Measurements from ENCODE around the gene TINAGL1. TPM values are rescaled to one million over a fixed set of nuclear protein-coding genes. Genes with fewer than 3 reads are reported as not detected.

The TINAGL1 gene
- total RNA-seq, 1 donor from 2014 or later = 5.7 TPM

DNA sequence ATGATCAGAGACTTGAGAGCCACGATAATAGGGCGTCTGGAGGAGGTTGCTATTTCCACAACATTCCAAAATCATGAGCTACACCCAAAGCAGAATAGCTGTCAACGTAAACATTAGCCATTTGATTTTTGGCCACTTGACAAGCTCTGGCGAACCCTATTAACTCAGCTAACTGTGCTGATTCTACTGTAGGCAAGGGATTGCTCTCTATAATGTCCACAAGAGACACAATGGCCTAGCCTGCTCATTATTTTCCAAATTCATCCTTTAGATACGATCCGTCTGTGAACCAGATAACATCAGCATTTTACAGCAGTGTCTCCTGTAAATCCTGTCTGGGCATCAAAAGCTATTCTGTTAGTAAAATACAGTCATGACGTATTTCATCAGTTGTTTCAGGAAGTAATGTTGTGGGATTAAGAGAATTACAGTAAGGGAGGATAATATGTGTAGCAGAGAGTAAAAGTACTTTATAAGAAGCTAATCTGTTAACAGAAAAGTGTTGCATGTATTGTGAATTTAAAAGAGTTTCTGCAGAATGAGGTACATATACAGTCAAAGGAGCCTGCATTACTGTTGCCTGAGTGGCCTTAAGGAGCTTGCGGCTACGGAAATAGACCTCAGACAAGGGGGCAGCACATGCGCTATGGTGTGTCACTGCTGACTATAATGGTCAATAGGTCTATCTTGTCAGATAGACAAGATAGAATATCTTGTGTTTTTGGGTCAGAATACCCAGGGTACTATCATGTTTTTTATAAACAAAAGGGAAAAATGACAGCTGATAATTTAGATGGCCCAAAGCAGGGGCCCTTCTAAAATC, 44.9 kb upstream of the TINAGL1 start:
- peak; percentile 60 for FAIRE-seq
- peak overlapping the region; percentile 16 for H3K27ac Mint-ChIP-seq (ENCODE audit: unreplicated experiment)
- TF ChIP-seq CTCF (IDR thresholded peaks at IDR 0.05; ENCODE audit: insufficient read depth, low read depth, low read length) = no peak
- TF ChIP-seq EZH2 (IDR thresholded peaks at IDR 0.05; ENCODE audit: insufficient read depth, low read length) = no peak
- peaks cover 24% of the 10 kb centered on the region for H3K4me1 Mint-ChIP-seq (ENCODE audit: low read depth, unreplicated experiment)
- peaks cover 3% of the 10 kb centered on the region for H3K27me3 Mint-ChIP-seq (ENCODE audit: low read depth, unreplicated experiment)
- Histone ChIP-seq H3K9me3 (ENCODE audit: insufficient read depth, low read depth, low read length) (no peaks in the 10 kb centered on the region), H3K4me3 (ENCODE audit: insufficient read depth, low read depth, low read length) (no peak overlapping the region), H3K4me2 (ENCODE audit: low read length) (peak overlapping the region; percentile 67), H2AFZ (ENCODE audit: low read depth, low read length) (peak overlapping the region; percentile 12), H4K20me1 (ENCODE audit: insufficient read depth, low read length) (no peaks in the 10 kb centered on the region), H3K4me1 (ENCODE audit: insufficient read depth, low read length) (peaks cover 15% of the 10 kb centered on the region), H3K27me3 (ENCODE audit: insufficient read depth, low read length) (peaks cover 4% of the 10 kb centered on the region), H3K79me2 (ENCODE audit: insufficient read depth, low read length) (no peaks in the 10 kb centered on the region), H3K27ac (ENCODE audit: low read depth, low read length) (no peak overlapping the region), H3K9ac (ENCODE audit: low read length) (peak overlapping the region; percentile 5), H3K36me3 (ENCODE audit: insufficient read depth, low read length) (no peaks in the 10 kb centered on the region)
- no peak overlapping the region for H3K4me3 Mint-ChIP-seq (ENCODE audit: unreplicated experiment)
- peaks cover 3% of the 10 kb centered on the region for H3K9me3 Mint-ChIP-seq (ENCODE audit: unreplicated experiment)
- H3K36me3 Mint-ChIP-seq (ENCODE audit: low read depth, unreplicated experiment) = no peaks in the 10 kb centered on the region
- peak; percentile 76 for DNase-seq (ENCODE audit: low read depth)

DNA sequence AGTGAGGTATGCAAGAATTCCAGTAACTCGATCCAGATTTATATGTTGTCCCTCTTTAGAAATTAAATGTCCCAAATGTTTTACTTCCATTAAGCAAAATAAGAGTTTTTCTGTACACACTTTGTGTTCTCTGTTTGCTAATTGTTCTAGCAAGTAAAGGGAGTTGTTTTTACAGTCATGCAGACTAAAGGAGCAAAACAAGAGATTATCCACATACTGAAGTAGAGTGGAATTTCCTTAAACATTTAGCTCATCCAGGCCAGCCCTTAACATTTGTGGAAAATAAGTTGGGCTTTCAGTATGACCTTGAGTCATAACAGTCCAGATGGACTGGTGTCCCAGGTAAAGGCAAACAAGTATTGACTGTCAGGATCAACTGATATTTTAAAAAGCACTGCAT, 44.1 kb upstream of the TINAGL1 start:
- no peaks in the 10 kb centered on the region for H3K9me3 ChIP-seq (ENCODE audit: insufficient read depth, low read depth, low read length)
- Mint-ChIP-seq H3K4me3 (ENCODE audit: unreplicated experiment) (no peak overlapping the region), H3K27ac (ENCODE audit: unreplicated experiment) (peak overlapping the region; percentile 16), H3K9me3 (ENCODE audit: unreplicated experiment) (peaks cover 3% of the 10 kb centered on the region), H3K4me1 (ENCODE audit: low read depth, unreplicated experiment) (peaks cover 24% of the 10 kb centered on the region), H3K27me3 (ENCODE audit: low read depth, unreplicated experiment) (peaks cover 3% of the 10 kb centered on the region), H3K36me3 (ENCODE audit: low read depth, unreplicated experiment) (no peaks in the 10 kb centered on the region)
- FAIRE-seq (peak; percentile 39), DNase-seq (ENCODE audit: low read depth) (peak; percentile 9)
- no peaks in the 10 kb centered on the region for H3K36me3 ChIP-seq (ENCODE audit: insufficient read depth, low read length)
- TF ChIP-seq EZH2 (IDR thresholded peaks at IDR 0.05; ENCODE audit: insufficient read depth, low read length) = no peak
- no peak for TF ChIP-seq CTCF (IDR thresholded peaks at IDR 0.05; ENCODE audit: insufficient read depth, low read depth, low read length)
- H3K27me3 ChIP-seq (ENCODE audit: insufficient read depth, low read length) = peaks cover 4% of the 10 kb centered on the region
- H3K27ac ChIP-seq (ENCODE audit: low read depth, low read length) = no peak overlapping the region
- H3K4me3 ChIP-seq (ENCODE audit: insufficient read depth, low read depth, low read length) = no peak overlapping the region
- H3K4me2 ChIP-seq (ENCODE audit: low read length) = no peak overlapping the region
- H3K79me2 ChIP-seq (ENCODE audit: insufficient read depth, low read length) = no peaks in the 10 kb centered on the region
- H4K20me1 ChIP-seq (ENCODE audit: insufficient read depth, low read length) = no peaks in the 10 kb centered on the region
- H3K4me1 ChIP-seq (ENCODE audit: insufficient read depth, low read length) = peaks cover 15% of the 10 kb centered on the region
- no peak overlapping the region for H2AFZ ChIP-seq (ENCODE audit: low read depth, low read length)
- H3K9ac ChIP-seq (ENCODE audit: low read length) = no peak overlapping the region

GRCh38 chr1:31535561-31535960, 40.8 kb upstream of the TINAGL1 start:
- Histone ChIP-seq H3K4me1 (ENCODE audit: insufficient read depth, low read length) (peaks cover 13% of the 10 kb centered on the region), H3K79me2 (ENCODE audit: insufficient read depth, low read length) (no peaks in the 10 kb centered on the region), H3K27me3 (ENCODE audit: insufficient read depth, low read length) (peaks cover 8% of the 10 kb centered on the region), H2AFZ (ENCODE audit: low read depth, low read length) (no peak overlapping the region), H3K9me3 (ENCODE audit: insufficient read depth, low read depth, low read length) (no peaks in the 10 kb centered on the region), H3K36me3 (ENCODE audit: insufficient read depth, low read length) (no peaks in the 10 kb centered on the region), H3K9ac (ENCODE audit: low read length) (no peak overlapping the region), H3K27ac (ENCODE audit: low read depth, low read length) (no peak overlapping the region), H4K20me1 (ENCODE audit: insufficient read depth, low read length) (no peaks in the 10 kb centered on the region), H3K4me2 (ENCODE audit: low read length) (no peak overlapping the region), H3K4me3 (ENCODE audit: insufficient read depth, low read depth, low read length) (no peak overlapping the region)
- FAIRE-seq = no peak
- H3K27me3 Mint-ChIP-seq (ENCODE audit: low read depth, unreplicated experiment) = peaks cover 3% of the 10 kb centered on the region
- H3K36me3 Mint-ChIP-seq (ENCODE audit: low read depth, unreplicated experiment) = no peaks in the 10 kb centered on the region
- TF ChIP-seq CTCF (IDR thresholded peaks at IDR 0.05; ENCODE audit: insufficient read depth, low read depth, low read length) (no peak), EZH2 (IDR thresholded peaks at IDR 0.05; ENCODE audit: insufficient read depth, low read length) (no peak)
- DNase-seq (ENCODE audit: low read depth) = no peak
- no peak overlapping the region for H3K27ac Mint-ChIP-seq (ENCODE audit: unreplicated experiment)
- peaks cover 4% of the 10 kb centered on the region for H3K9me3 Mint-ChIP-seq (ENCODE audit: unreplicated experiment)
- H3K4me3 Mint-ChIP-seq (ENCODE audit: unreplicated experiment) = no peak overlapping the region
- peaks cover 17% of the 10 kb centered on the region for H3K4me1 Mint-ChIP-seq (ENCODE audit: low read depth, unreplicated experiment)

All from astrocyte (in vitro differentiated cells and primary cell).